OCI-LY1 (cell line): Measurements from ENCODE around the gene DPP6.

Experiments
- H2AFZ ChIP-seq: fragments of 200-600 bp; sonication (generic), shearing (Covaris generic); 2 replicates; pipeline ENCODE4 v1.6.0; 2014; ENCODE audit warnings: antibody characterized with exemption, mild to moderate bottlenecking, low read length
- H3F3A ChIP-seq: fragments of 200-600 bp; sonication (generic), shearing (Covaris generic); 2 replicates; pipeline ENCODE4 v1.6.0; 2014; ENCODE audit warnings: mild to moderate bottlenecking, antibody characterized with exemption, low read length, moderate library complexity; ENCODE audit not compliant: insufficient read depth
- H3K27ac ChIP-seq: fragments of 200-600 bp; sonication (generic); 2 replicates; pipeline ENCODE4 v1.5.1; 2014; ENCODE audit warnings: low read length, mixed run types, mild to moderate bottlenecking, low read depth; ENCODE audit not compliant: poor library complexity, severe bottlenecking
- H3K27me3 ChIP-seq: fragments of 200-600 bp; sonication (generic); 2 replicates; pipeline ENCODE4 v1.6.0; 2014; ENCODE audit warnings: antibody characterized with exemption, mild to moderate bottlenecking, low read length, moderate library complexity; ENCODE audit not compliant: insufficient read depth
- H3K36me3 ChIP-seq: fragments of 200-600 bp; sonication (generic); 2 replicates; pipeline ENCODE4 v1.6.1; 2014; ENCODE audit warnings: mild to moderate bottlenecking, antibody characterized with exemption, low read length, moderate library complexity, mixed read lengths; ENCODE audit not compliant: insufficient read depth
- H3K4me1 ChIP-seq: fragments of 200-600 bp; sonication (generic); 2 replicates; pipeline ENCODE4 v1.5.1; 2014; ENCODE audit warnings: mild to moderate bottlenecking, low read length, moderate library complexity; ENCODE audit not compliant: insufficient read depth, severe bottlenecking
- H3K4me2 ChIP-seq: fragments of 200-600 bp; sonication (generic), shearing (Covaris generic); 2 replicates; pipeline ENCODE4 v1.6.1; 2014; ENCODE audit warnings: low read length
- H3K4me3 ChIP-seq: fragments of 200-600 bp; sonication (generic); 2 replicates; pipeline ENCODE4 v1.5.1; 2014; ENCODE audit warnings: low read length, low read depth, mild to moderate bottlenecking, mixed read lengths; ENCODE audit not compliant: poor library complexity, severe bottlenecking
- H3K79me2 ChIP-seq: fragments of 200-600 bp; shearing (Covaris generic); 2 replicates; pipeline ENCODE4 v1.6.1; 2016; ENCODE audit warnings: mixed run types, low read length, mixed read lengths; ENCODE audit not compliant: insufficient read depth
- H3K9ac ChIP-seq: fragments of 200-600 bp; sonication (generic), shearing (Covaris generic); 2 replicates; pipeline ENCODE4 v1.6.1; 2014; ENCODE audit warnings: mild to moderate bottlenecking, low read length, mixed read lengths
- H3K9me2 ChIP-seq: fragments of 200-600 bp; sonication (generic), shearing (Covaris generic); 2 replicates; pipeline ENCODE4 v1.6.1; 2014; ENCODE audit warnings: low read depth, mild to moderate bottlenecking, low read length, mixed read lengths
- H3K9me3 ChIP-seq: fragments of 200-600 bp; shearing (Covaris generic); 2 replicates; pipeline ENCODE4 v1.6.1; 2014; ENCODE audit warnings: low read length, mixed read lengths
- H4K20me1 ChIP-seq: fragments of 200-600 bp; sonication (generic), shearing (Covaris generic); 2 replicates; pipeline ENCODE4 v1.6.0; 2016; ENCODE audit warnings: mild to moderate bottlenecking, low read length; ENCODE audit not compliant: insufficient read depth
- EZH2 ChIP-seq: fragments of 200-600 bp; sonication (generic), shearing (Covaris generic); IDR thresholded peaks from 2 replicates; pipeline ENCODE4 v1.8.0; 2017; ENCODE audit warnings: borderline replicate concordance, mixed run types, mild to moderate bottlenecking, antibody characterized with exemption, low read length, moderate library complexity, mixed read lengths
- TF ChIP-seq, protein P1 (sequence below): fragments of 200-600 bp; sonication (generic), shearing (Covaris generic); IDR thresholded peaks from 2 replicates; pipeline ENCODE4 v1.5.1; 2017; ENCODE audit warnings: mild to moderate bottlenecking, antibody characterized with exemption, low read length, moderate library complexity, mixed read lengths

The DPP6 gene

DNA sequence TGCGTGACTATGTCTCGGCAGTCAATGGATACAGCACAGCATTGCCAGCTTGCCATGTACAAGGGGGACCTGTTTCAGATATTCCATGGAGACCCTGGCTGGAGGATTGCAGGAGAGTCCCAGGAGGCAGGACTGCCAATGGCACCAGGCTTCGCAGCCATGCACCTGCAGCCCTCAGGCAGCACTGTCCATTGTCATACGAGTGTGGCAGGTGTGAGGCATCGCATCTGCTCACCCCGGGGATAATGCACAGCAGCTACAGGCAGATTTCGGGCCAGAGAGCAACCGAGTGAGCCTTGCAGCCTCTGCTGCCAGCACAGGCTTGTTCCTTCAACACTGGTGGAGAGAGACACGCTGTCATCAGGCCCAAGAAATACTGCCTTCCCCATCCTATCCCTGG, 535.6 kb downstream of the DPP6 start:
- no peak overlapping the region for H3K4me3 ChIP-seq
- no peak overlapping the region for H2AFZ ChIP-seq
- H3K9ac ChIP-seq = no peak overlapping the region
- H3K9me3 ChIP-seq = no peaks in the 10 kb centered on the region
- no peaks in the 10 kb centered on the region for H3K79me2 ChIP-seq
- H3K9me2 ChIP-seq = no peaks in the 10 kb centered on the region
- H3K36me3 ChIP-seq = no peaks in the 10 kb centered on the region
- no peaks in the 10 kb centered on the region for H4K20me1 ChIP-seq
- no peaks in the 10 kb centered on the region for H3K4me1 ChIP-seq
- H3K27me3 ChIP-seq = no peaks in the 10 kb centered on the region; the same call in 1 of the 2 replicates
- TF ChIP-seq, protein P1, sequence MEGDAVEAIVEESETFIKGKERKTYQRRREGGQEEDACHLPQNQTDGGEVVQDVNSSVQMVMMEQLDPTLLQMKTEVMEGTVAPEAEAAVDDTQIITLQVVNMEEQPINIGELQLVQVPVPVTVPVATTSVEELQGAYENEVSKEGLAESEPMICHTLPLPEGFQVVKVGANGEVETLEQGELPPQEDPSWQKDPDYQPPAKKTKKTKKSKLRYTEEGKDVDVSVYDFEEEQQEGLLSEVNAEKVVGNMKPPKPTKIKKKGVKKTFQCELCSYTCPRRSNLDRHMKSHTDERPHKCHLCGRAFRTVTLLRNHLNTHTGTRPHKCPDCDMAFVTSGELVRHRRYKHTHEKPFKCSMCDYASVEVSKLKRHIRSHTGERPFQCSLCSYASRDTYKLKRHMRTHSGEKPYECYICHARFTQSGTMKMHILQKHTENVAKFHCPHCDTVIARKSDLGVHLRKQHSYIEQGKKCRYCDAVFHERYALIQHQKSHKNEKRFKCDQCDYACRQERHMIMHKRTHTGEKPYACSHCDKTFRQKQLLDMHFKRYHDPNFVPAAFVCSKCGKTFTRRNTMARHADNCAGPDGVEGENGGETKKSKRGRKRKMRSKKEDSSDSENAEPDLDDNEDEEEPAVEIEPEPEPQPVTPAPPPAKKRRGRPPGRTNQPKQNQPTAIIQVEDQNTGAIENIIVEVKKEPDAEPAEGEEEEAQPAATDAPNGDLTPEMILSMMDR = no peak
- TF ChIP-seq EZH2 = no peak
- H3K27ac ChIP-seq = no peak overlapping the region
- H3K4me2 ChIP-seq = no peak overlapping the region
- H3F3A ChIP-seq = no peaks in the 10 kb centered on the region

DNA sequence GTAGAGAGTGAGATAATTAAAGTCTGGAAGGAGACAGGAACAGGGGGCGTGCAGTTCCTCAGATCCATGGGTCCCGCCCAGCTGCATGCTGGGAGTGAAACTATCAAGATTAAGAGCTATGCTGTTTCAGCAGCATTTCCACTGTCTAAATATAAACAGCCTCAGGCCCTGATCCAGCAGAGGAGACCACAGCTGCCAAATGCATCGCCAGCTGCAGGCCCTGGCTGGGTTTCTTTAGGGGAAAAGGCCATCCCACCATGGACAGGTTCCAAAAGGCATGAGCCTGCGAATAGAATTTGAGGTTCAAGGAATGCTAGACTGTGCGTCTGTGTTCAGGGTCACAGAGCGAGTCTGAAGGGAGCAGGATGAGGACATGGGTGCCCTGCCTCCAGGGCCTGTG, 539.3 kb downstream of the DPP6 start:
- Histone ChIP-seq H3K9me2 (no peaks in the 10 kb centered on the region), H3K4me1 (no peaks in the 10 kb centered on the region), H3K9me3 (no peaks in the 10 kb centered on the region), H3K27me3 (no peaks in the 10 kb centered on the region; the same call in 1 of the 2 replicates), H3F3A (no peaks in the 10 kb centered on the region), H3K36me3 (no peaks in the 10 kb centered on the region), H2AFZ (no peak overlapping the region), H3K79me2 (no peaks in the 10 kb centered on the region), H3K4me2 (no peak overlapping the region), H4K20me1 (no peaks in the 10 kb centered on the region), H3K4me3 (no peak overlapping the region), H3K9ac (no peak overlapping the region), H3K27ac (no peak overlapping the region)
- TF ChIP-seq EZH2 = no peak
- TF ChIP-seq, protein P1 = no peak

DNA sequence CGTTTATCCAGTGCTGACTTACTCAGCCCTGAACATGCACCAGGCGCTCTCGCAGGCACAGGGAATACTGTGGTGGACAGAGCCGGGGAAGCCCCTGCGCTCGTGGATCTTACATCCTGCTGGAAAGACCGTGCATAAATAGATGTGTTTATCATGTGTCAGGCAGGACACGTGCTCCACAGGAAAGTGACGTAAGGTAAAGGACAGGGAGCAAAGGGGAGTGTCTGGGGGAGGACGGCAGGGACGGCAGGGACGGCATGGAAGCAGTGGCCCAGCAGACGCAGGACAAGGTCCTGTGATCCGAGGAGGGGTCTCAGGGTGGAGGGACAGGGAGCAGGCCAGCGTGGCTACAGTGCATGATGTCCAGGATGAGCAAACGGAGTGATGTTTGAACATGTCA, 540.2 kb downstream of the DPP6 start:
- TF ChIP-seq, protein P1 = no peak
- no peak for TF ChIP-seq EZH2
- H3K4me3 ChIP-seq = no peak overlapping the region

More for the DNA sequence above, 540.2 kb downstream of the DPP6 start:
- Histone ChIP-seq H4K20me1 (no peaks in the 10 kb centered on the region), H3K4me1 (no peaks in the 10 kb centered on the region), H3K4me2 (no peak overlapping the region), H3K79me2 (no peaks in the 10 kb centered on the region), H3K9ac (no peak overlapping the region), H3K9me3 (no peaks in the 10 kb centered on the region), H3K27me3 (no peaks in the 10 kb centered on the region; the same call in none of the 2 replicates), H3K36me3 (no peaks in the 10 kb centered on the region), H2AFZ (no peak overlapping the region), H3F3A (no peaks in the 10 kb centered on the region), H3K9me2 (no peaks in the 10 kb centered on the region), H3K27ac (no peak overlapping the region)
